Measurements from ENCODE around the gene EFNA1.

EFNA1 gene

DNA sequence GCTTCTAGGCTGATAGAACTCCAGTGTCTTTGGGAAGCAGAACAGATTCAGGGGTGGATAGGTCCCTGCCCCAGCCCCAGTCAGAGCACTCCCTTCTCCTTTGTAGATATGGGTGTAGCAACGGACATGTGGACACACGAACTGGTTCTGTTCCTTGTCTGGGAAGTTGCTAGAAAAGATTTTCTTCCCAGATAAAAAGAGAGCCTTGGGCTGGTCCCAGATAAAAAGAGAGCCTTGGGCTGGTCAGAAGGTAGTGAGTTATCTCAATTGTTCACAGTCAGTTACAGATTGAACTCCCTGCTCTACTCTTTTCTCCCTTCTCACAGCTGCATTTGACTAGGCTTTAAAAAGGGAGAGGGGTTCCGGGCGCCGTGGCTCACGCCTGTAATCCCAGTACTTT lies 7.4 kb upstream of the EFNA1 start:
- intact Hi-C loops (cut with DNase I), result no loop called here
- no peak for DNase-seq

DNA sequence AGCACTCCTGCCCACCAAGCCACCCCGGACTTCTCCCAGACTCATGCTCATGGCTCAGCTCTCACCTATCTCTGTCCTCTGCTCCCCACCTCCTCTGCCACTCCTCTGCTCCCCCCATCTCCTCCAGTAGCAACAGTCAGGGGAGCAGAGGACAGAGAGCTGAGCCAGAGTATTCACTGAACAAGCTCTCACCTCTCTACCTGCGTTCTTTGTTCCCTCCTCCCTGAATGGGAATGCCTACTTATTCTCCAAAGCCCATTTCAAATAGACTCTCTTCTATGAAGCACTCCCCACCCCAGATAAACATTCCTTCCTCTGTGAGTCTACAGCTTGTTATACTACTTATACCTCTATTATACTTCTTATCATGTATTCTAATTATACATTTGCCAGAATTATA lies 6.4 kb upstream of the EFNA1 start:
- DNase-seq, result no peak
- intact Hi-C loops (cut with DNase I), result no loop called here

DNA sequence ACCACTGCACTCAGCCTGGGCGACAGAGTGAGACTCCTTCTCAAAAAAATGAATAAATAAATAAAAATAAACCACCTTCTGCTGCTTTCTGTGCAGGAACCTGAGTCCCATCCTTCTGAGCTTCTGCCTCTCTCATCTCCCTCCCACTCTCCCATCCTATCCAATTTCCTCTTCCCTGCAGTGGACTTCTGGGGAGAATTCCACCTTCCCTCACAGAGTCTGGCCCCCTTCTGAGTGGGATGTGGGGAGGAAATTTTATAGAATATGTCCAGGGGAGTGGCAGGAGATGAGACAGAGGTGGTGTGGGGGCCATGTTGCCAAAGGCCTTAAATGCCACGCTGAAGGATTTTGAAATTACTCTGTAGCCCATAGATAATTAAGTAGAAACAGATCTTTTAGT lies 5.4 kb upstream of the EFNA1 start:
- intact Hi-C loops (cut with DNase I), result no loop called here
- no peak for DNase-seq

DNA sequence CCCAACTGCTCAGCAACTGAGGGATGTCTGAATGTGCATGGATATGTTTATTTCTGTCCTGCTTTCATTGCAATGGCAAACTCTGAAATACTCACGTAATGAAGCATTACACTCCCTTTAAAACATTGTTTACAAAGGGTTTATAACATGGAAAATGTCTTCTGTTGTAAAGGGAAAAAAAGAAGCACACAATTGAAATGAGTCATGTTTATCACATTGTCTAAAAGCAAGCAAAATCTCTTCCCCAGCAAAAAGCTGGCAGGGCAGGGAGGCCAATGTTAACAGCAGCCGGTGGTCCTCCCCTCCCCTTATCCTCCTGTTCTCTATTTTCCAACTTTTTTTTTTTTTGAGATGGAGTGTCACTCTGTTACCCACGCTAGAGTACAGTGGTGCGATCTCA lies 3.9 kb upstream of the EFNA1 start:
- DNase-seq, result no peak
- intact Hi-C loops (cut with DNase I), result no loop called here

DNA sequence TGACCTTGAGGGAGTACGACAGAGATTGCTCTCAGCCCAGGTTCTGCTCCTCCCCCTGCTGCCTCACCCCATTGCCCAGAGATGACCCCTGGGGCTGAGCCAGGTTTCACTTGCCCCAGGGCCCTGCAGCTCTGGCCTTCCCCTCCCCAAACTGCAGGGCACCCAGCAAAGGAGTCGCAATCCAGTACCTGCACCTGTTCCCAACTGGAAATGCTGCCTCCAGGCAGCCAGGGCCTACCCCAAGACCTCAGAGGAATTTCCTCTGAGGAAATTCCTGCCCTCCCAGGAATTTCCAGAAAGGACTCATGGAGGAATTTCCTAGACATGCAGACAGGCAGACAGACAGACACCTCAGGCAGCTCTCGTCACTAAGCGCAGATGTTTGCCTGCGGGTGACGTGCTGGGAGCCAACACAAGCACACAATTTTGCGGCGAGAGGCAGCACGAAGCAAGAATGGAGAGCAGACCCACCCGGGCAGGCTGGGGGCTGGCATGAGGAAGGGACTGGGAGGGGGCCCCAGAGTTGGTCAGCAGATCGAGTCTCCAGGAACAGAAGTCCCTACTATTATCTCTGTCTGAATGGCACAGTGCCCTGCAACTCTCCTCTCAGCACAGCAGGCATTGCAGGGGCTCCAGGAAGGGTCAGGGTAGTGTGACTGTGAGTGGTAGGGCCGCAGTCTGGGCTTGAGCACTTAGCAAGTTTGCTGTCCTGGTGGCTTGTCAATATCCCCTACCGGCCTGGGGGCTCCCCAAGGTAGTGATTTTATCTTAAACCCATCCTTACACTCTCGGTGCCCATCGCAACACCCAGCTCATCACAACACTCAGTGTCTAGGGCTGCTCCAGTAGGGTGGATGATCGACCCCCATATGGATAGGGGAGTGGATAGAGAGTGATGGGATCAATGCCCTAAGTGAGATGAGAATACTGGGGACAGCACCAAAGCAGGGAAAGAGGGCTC lies 2.9 kb upstream of the EFNA1 start:
- intact Hi-C loops (cut with DNase I), result loop anchor here (5.0 kb wide), 1 partner anchor 32 kb away; no protein-coding TSS in a partner anchor

DNA sequence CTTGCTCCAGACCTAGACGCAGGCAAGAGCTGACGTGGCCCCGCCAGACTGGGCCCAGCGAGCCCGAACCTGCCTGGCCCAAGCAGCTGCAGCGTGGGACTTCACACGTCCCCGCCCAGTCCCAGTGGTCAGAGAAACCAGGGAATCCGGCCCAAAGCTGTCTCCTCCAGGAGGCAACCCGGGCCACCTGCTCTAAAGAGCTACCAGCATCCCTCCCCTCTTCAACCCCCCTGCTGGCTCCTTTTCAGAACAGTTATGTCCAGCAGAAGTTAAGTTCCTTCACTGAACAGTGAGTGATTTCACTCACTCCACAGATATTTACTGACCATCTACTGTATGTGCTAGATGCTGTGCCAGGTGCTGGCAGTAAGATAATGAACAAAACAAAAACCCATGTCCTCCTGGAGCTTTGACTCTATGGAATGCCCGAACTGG lies 2.1 kb upstream of the EFNA1 start:
- no peak for DNase-seq
- intact Hi-C loops (cut with DNase I), result loop anchor here (5.0 kb wide), 1 partner anchor 33 kb away; no protein-coding TSS in a partner anchor

More for the DNA sequence above, 2.9 kb upstream of the EFNA1 start:
- peak in 1 of 10 donors; percentile 84 for DNase-seq

DNA sequence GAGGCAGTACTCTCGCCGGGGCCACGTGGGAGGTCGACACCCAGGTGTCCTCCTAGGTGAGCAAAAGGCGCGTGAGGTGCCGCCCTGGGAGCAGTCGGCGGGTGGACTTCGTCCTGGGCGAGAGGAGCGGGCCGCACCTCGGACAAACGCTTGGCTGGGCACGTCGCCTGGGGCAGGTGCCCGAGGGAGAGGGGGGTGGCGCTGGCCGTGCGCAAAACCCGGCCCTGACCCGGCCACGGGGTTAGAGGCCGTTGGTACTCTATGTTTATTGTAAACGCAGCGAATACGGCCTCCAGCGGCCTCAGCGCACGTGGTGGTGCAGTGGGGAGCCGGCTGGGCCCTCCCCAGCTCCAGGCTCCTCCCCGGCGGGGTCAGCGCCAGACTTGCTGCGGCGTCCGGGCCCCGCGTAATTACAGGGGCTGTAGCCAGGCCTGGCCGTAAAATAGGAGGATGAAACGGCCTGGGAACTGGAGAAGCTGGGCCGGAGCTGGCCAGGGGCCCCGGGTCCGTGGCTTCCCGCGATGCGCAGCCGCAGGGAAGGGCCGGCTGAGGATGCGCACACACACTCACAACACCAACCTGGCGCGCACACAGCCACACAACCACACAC lies 1.6 kb upstream of the EFNA1 start:
- peak; percentile 70 to 98 (median 81) for DNase-seq
- intact Hi-C loops (cut with DNase I), result loop anchor here (2.0 to 5.0 kb wide), 2 partner anchors 34 to 41 kb away; no protein-coding TSS in a partner anchor

DNA sequence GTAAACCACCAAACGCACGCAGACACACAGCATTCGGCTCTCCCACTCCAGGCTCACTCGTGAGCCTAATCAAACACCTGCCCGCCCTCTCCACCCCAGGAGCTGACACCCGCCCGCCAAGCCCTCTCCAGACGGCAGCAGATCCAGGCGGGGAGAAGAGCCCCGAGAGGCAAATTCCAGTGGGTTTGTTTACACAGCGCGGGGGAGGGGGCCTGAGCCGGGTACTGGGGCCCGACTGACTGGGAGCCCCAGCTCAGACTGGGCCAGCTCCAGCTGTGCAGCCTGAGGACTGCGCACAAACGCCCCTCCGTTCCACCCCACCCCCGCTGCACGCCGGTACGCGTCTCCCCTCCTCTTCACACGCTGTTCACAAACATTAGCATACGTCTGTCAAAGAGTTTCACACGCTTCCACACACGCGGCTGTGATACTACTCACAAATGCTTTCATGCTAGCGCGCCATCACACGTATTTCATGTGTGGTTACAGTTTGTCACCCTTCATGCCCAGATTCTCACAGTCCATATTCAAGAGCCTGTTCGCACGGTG lies 1.0 kb upstream of the EFNA1 start:
- intact Hi-C loops (cut with DNase I), result loop anchor here (2.0 to 5.0 kb wide), 2 partner anchors 34 to 40 kb away; no protein-coding TSS in a partner anchor

DNA sequence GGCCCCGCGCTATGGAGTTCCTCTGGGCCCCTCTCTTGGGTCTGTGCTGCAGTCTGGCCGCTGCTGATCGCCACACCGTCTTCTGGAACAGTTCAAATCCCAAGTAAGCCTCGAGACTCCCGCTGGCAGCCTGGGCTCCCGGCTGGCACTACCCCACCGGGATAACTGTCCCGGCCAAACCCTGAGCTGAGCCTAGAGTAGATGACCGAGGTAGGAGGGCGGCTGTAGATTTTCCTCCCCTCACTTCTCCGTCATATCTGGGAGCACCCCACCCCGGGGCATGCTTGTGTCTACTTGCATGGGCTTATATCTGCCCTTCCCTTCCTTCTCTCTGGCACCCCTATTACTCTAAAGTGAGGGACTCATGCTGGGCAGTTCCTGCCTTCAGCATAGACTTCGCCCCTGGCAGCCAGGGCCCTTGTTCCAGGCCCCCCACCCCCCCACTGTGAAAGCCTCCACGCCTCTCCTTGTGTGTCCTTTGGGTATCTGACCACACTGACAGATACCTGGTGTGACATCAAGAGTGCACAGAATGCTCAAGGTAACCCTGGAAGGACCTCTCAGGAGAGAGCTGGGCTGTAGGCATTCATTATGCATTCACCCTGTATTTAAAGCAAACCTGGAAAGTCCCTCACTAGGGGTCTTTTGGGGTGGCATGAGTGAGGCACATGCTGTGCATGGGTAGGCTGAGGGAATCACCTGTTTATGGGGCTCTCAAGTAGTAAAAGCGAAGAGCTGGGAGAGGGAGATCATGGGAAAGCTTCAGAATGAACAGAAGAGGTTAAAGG lies 485 bp downstream of the EFNA1 start:
- intact Hi-C loops (cut with DNase I), result loop anchor here (2.0 to 5.0 kb wide), 2 partner anchors 36 to 39 kb away; no protein-coding TSS in a partner anchor

More for the DNA sequence above, 1.0 kb upstream of the EFNA1 start:
- DNase-seq, result peak; percentile 46 to 96 (median 64)

DNA sequence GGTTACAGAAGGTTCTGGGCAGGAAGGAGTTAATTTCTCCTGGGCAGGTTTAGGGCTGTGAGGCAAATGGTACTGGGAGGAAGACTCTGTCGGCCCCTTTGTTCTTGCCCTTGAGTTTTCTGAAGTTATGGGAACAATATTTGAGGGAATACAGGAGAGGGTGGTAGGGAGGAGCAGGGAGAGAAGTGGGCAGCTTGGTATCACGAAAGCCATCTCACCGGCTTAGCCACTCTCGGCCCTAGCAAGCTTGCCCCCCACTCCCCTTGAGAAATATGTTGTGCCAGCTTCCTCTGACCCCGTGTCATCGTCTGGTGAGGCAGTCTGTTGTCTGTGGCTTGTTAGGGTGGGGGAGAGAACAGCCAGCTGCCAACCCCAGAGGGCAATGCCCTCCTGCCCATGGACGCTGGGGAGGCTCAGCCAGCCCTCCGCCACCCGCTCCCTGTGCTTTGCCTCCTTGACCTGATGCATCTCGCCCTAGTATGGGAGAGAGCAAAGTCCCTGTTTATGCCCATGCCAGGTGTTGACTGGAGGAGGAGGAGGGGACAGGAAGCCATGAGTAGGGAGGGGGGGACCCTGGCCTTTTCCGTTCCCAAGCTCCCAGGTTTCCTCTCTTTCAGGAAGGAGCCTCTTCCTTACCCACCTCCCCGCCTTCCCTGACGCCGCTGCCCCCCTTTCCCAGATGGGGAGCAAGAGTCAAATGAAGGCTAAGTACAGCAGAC lies 1.2 kb downstream of the EFNA1 start:
- peak in 6 of 10 donors; percentile 28 to 93 (median 50) for DNase-seq
- intact Hi-C loops (cut with DNase I), result loop anchor here (5.0 kb wide), 1 partner anchor 37 kb away; no protein-coding TSS in a partner anchor

More for the DNA sequence above, 485 bp downstream of the EFNA1 start:
- no peak for DNase-seq

DNA sequence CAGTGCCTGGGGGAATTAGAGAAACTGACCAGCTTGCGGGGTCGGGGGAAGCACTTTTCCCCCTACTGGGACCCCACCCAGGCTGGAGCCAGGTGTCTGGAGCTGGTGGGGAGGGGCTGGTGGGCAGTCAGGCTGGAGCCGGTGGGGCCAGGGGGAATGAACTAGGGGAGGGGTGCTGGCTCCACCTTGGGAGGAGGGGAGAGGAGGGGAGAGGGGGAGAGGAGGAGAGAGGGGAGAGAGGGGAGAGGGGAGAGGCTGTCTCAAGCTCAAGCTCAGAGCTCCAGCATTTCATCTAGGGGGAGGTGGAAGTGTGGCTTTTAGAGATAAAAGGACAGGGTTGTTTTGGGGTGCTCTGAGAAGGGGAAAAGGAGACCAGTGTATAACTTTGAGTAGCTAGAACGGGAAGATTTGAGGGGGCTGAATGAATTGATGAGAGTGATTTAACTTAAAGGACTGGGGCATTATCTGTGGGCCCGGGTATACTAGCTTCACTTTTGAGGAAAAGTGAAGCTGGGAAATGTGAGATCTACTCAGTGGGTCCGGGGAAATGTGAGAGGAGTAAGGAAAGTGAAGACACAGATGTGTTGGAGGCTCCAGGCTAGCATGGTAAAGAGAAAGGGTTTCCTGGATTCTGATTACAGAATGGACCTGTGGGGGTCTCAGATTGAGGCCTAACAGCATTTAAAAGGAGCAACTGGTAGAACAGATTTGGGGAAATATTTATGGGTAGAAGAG lies 2.8 kb downstream of the EFNA1 start:
- DNase-seq, result no peak
- intact Hi-C loops (cut with DNase I), result no loop called here

DNA sequence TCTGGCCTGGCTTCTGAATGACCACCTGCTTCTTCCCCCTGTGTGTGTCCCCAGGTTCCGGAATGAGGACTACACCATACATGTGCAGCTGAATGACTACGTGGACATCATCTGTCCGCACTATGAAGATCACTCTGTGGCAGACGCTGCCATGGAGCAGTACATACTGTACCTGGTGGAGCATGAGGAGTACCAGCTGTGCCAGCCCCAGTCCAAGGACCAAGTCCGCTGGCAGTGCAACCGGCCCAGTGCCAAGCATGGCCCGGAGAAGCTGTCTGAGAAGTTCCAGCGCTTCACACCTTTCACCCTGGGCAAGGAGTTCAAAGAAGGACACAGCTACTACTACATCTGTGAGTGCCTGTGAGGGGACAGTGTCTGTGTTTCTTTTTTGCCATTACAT lies 3.6 kb downstream of the EFNA1 start:
- intact Hi-C loops (cut with DNase I), result no loop called here
- DNase-seq, result peak in 1 of 10 donors; percentile 73

DNA sequence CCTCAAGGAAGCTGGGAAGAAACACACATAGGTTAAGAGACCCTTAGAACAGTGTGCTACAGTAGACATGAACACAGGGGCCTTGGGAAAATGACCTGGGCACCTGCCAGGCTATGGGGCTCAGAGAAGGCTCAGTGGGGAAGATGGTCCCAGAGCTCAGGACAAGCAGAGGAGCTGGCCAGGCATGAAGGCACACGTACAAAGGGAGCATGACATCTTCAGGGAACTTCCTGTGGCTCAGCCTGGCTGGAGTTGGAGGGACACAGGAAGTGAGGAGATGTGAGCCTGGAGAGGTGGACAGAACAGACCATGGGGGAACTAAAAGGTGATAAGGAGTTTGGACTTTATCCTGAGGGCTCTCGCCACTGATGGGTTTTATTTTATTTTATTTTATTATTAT lies 4.2 kb downstream of the EFNA1 start:
- DNase-seq, result no peak
- intact Hi-C loops (cut with DNase I), result no loop called here

DNA sequence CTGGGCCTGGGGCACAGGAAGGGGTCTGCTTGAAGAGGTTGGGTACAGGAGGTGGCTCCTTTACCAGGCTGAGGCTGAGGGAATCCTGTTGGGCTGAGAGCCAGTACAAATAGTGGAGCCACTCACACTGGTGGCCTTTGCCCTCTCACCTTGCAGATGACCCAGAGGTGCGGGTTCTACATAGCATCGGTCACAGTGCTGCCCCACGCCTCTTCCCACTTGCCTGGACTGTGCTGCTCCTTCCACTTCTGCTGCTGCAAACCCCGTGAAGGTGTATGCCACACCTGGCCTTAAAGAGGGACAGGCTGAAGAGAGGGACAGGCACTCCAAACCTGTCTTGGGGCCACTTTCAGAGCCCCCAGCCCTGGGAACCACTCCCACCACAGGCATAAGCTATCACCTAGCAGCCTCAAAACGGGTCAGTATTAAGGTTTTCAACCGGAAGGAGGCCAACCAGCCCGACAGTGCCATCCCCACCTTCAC lies 6.2 kb downstream of the EFNA1 start:
- DNase-seq, result no peak
- intact Hi-C loops (cut with DNase I), result no loop called here

DNA sequence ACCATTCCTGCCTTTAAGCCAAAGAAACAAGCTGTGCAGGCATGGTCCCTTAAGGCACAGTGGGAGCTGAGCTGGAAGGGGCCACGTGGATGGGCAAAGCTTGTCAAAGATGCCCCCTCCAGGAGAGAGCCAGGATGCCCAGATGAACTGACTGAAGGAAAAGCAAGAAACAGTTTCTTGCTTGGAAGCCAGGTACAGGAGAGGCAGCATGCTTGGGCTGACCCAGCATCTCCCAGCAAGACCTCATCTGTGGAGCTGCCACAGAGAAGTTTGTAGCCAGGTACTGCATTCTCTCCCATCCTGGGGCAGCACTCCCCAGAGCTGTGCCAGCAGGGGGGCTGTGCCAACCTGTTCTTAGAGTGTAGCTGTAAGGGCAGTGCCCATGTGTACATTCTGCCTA lies 6.6 kb downstream of the EFNA1 start:
- DNase-seq, result no peak

DNA sequence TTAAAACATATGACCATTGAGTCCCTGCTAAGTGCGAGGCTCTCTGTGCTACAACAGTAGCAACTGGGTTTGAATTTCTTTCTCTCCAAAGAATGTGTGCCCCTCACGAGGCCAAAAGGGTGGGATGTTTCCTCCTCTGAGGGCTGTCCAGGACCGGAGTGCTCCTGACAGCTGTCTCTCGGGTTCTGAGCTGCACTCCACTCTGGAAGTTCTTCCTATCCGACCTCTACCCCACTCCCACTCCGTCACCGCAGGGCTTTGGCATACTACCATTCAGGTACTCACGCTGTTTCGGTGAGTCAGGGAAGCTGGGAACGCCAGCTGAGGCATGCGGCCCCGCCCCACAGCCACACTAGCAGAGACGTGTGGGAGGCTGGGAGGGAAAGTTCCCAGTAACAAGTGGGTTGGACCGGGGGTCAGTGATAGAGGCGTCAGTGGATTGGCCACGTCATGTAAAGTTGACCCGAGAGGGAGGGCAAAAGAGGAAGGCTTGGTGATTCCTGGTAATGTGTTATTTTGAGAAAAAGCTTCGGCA lies 7.3 kb downstream of the EFNA1 start:
- DNase-seq, result peak in 8 of 10 donors; percentile 24 to 94 (median 64)
- intact Hi-C loops (cut with DNase I), result no loop called here

More for the DNA sequence above, 6.6 kb downstream of the EFNA1 start:
- intact Hi-C loops (cut with DNase I), result no loop called here

DNA sequence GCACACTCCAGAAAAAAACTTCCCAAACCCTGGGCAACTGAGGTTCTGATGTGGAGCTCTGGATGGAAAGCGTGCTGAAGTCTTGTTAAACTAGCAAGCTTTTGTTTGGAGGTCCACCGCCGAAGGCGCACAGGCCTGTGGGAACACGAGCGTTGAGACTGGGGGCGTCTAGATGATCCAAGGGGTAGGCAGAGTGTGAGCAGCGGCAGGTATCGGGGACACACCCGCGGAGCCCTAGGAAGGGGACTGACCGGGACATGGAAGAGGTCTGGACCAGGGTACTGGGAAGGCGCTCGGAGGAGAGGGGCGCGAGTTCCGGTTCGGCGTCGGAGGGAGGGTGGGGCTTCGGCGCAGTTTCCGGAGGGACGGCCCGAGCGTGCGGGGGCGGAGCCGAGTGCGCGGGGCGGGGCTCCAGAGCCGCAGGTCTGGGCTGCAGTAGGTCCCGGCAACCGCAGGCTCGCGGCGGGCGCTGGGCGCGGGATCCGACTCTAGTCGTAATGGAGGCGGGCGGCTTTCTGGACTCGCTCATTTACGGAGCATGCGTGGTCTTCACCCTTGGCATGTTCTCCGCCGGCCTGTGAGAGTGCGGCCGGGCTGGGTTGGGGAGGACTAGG lies 7.8 kb downstream of the EFNA1 start, which contains the start of gene SLC50A1:
SLC50A1 (plus strand) TSS at position 438 of the 614 bp plus-strand sequence; CDS start at position 498, 60 bp downstream.
- DNase-seq, result peak; percentile 87 to 99 (median 94)
- intact Hi-C loops (cut with DNase I), result no loop called here

DNA sequence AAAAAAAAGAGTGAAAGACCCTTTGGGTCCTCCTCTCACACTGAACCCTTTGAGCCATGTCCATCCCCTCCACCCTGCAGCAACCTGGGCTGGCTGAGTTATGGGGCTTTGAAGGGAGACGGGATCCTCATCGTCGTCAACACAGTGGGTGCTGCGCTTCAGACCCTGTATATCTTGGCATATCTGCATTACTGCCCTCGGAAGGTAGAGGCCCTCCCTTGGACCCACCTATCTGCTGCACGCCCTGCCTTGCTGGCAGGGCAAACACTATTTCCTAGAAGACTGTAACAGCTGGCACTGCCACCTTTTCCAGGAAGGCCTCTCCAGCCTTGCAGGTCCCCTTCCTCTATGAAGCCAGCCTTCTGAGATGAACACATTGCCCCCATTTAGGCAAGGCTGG lies 9.1 kb downstream of the EFNA1 start:
- intact Hi-C loops (cut with DNase I), result no loop called here
- no peak for DNase-seq
